GM18951 (cell line): ENCODE data around the gene CD8B2.
"Not testable (repeated sequence)": the region's sequence is repeated elsewhere in the genome, so short reads cannot be mapped to it uniquely, and the experiment has no call there.

Source experiments
- in situ Hi-C: fragments of 300-500 bp; cut with MboI; formaldehyde crosslinking; loops from one replicate; pipeline ENCODE4 v1.12.0; 2022; ENCODE audit warnings: low sequenced_read_pairs, mixed read lengths, inconsistent platforms; ENCODE audit not compliant: unreplicated experiment

CD8B2 gene

DNA sequence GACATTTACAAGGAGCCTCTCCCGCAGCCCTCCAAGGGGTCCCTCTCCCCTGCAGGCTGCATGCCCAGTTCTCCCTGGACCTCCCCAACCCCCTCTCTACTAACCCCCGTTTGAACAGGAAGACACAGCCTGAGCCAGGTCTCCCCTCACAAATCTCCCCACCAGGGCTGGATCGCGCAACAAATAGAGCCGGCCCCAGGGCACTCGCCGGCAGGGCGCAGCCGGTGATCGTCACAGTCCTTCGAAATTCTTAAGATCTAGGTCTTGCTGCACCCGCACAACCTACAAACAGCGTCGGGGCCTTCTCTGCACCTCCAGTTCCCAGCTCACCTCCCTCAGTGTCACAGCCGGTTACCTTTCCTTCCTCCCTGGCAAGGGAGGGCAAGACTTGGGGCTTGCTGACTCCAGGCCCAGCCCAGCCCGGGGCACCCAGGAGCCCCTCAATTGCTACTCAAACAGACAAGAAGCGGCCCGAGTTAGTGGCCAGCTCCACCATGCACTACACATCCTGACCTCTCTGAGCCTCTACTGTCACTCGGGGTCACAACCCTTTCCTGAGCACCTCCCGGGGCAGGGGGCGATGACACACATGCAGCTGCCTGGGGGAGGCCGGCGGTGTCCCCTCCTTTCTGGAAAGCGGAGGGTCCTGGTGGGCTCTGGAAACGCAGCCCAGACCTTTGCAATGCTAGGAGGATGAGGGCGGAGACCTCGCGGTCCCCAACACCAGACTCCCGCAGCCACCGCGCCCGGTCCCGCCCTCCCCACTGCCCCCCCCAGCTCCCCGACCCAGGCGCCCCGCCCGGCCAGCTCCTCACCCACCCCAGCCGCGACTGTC lies at the start of gene CD8B2:
Gene CD8B2 (plus strand): TSS at position 814 of the 835 bp plus-strand sequence. CDS start 63 bp downstream, outside the sequence.
- in situ Hi-C loops: not testable (repeated sequence)

GRCh38 chr2:106461882-106462281 lies 25.3 kb upstream of the CD8B2 start:
- in situ Hi-C loops: loop anchor here (25.0 kb wide), 1 partner anchor 350 kb away; no protein-coding TSS in a partner anchor

- in situ Hi-C loops: loop anchor here (25.0 kb wide), 1 partner anchor 355 kb away; no protein-coding TSS in a partner anchor
These were observed 19.6 kb upstream of the CD8B2 start for GRCh38 chr2:106467516-106467915.

DNA sequence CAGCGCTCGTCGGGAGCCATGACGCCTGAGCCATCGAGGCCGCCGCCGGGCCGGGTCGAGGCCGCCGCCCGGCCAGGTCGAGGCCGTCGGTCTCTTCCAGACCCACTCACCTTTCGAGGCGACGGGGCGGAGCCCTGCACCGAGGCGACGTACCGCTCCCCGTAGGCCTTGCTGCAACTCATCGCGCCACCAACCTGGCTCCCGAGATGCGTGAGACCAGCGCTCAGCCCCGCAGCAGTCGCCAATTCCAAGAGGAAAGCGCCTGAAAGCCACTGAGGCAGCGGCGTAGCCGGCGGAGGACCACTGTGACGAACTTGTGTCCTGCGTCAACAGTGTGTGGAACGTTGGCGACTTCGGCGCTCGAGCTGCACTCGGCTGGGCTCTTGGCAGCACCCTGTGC lies 19.1 kb upstream of the CD8B2 start, which contains the start of gene RGPD3:
Gene RGPD3 (minus strand): TSS at position 307 of the 400 bp plus-strand sequence. CDS start 125 bp downstream, at position 182.
- in situ Hi-C loops: loop anchor here (25.0 kb wide), 1 partner anchor 356 kb away; no protein-coding TSS in a partner anchor

GRCh38 chr2:106470658-106471057 lies 16.5 kb upstream of the CD8B2 start:
- in situ Hi-C loops: loop anchor here (25.0 kb wide), 1 partner anchor 358 kb away; no protein-coding TSS in a partner anchor

DNA sequence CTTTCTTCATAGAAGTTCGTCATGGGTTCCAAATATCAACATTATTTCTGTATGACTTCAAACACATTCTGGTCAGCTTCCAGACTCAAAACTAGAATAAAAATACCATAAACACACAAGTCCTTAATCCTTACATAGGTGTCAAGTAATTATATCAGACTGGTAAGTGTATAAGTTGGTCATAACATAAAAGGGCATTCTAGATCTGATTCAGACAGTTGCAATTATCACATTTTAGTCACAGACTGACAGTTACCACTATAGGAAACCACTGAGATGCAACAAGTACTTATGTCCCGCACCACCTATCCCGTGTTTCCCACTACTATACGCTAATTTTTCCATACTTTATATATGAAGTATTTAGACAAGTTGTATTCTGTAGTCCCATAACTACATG lies 9.5 kb upstream of the CD8B2 start:
- in situ Hi-C loops: not testable (repeated sequence)

DNA sequence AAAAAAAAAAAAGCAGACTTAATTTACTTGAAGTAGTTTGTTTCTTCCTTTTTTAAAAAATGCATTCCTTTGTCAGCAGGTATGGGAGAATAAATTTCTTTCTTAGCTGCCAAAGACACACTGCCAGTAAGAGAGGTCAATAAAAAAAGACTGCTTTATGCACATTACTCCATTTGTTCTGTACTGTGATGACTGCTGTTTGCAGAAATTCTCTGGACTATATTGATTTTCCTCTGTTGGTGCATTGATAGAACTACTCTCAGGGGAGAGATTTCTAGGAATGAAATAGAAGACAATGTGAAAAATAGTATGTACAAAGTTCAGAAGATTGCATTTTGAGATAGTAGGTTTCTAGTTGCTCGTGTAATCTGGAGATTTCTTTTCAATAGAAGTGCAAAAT lies 7.6 kb upstream of the CD8B2 start:
- in situ Hi-C loops: not testable (repeated sequence)

DNA sequence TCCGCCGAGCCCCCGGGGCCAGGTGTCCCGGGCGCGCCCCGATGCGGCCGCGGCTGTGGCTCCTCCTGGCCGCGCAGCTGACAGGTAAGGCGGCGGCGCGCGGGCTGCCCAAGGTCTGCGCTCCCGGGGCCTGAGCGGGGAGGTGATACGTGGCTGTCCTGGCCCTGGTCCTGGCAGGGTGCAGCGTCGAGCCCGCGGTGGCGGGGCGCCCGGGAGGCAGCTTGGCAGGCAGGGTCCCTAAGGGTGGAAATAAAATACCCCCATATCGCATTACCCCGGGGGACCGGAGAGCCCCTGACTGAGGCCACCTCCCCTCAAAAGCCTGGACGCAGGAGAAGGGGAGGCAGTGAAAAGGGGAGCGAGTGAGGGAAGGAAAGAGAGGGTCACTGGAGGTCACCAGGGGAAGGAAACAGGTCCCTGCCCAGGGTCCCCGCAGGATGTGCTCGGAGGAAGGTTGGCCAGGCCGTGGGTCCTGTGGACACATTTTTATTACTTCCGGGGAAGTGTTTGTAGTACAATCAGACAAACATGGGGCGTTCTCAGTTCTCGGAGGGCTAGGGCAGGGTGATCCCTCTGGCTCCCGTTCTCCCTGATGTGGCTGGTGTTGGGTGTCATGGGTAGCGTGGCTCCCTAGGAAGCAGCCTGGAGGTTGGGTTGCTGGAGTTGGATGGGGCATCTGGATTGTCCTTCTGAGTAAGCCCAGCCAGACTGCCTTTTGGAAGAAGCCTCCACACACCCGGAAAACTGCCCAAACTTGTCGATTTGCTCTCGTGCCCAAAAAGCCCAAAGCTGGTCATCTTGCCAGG lies 425 bp downstream of the CD8B2 start:
- in situ Hi-C loops: not testable (repeated sequence)

DNA sequence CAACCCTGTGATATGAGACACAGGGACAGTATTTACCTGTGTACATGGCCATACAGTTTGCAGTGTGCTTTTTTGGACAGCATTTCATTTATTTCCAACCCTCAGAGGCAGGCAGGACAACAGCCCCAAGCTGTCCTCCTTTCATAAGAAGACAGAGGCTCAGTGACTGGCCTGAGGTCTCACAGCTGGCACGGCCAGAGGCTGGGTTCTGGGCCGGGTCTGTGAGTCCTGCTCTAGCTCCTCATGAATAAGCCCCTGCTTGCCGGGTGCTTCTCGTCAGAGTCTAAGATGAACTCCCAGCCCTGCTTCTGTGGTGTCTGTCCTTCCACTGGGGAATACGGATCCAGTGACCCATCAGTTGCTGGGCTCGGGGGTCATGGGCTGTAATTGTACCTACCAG lies 2.5 kb downstream of the CD8B2 start:
- in situ Hi-C loops: not testable (repeated sequence)

- in situ Hi-C loops: not testable (repeated sequence)
These were observed 5.2 kb downstream of the CD8B2 start for GRCh38 chr2:106492399-106492798.

- in situ Hi-C loops: not testable (repeated sequence)
These were observed 5.7 kb downstream of the CD8B2 start for GRCh38 chr2:106492913-106493312.

DNA sequence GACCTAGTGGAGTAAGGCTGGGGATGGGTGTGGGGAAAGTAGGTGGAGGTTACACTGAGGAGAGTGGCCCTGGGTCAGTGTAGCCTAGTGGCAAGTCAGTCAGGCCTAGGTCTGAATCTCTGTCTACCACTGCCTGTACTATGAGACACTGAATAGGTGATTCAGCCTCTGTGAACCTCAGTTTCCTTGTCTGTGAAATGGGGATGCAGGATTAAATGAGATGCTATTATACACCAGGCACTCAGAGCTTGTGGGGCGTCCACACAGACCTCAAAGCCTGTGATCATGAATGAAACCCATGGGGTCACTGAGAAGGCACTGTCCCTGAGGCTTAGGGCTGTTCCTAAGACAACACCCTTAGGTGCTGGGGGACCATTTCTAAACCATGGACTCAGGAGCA lies 11.4 kb downstream of the CD8B2 start:
- in situ Hi-C loops: not testable (repeated sequence)

- in situ Hi-C loops: not testable (repeated sequence)
These were observed 13.2 kb downstream of the CD8B2 start for GRCh38 chr2:106500350-106500749.

DNA sequence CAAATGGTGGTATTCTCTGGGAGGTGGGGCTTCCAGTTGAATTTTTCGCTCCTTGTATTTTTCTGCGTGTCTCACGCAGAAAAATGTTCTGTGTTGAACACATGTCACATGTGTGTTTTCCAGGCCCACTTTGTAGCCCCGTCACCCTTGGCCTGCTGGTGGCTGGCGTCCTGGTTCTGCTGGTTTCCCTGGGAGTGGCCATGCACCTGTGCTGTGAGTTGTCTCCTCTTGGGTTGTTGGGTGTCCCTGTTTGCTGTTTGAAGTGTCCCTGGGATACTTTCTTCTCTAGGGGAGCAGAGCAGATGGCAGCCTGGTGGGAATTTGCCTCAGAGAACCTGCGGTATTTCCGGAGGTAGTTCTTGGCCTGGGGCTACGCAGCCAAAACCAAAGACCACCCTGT lies 15.2 kb downstream of the CD8B2 start:
- in situ Hi-C loops: not testable (repeated sequence)

- in situ Hi-C loops: not testable (repeated sequence)
These were observed 17.0 kb downstream of the CD8B2 start for GRCh38 chr2:106504192-106504591.

DNA sequence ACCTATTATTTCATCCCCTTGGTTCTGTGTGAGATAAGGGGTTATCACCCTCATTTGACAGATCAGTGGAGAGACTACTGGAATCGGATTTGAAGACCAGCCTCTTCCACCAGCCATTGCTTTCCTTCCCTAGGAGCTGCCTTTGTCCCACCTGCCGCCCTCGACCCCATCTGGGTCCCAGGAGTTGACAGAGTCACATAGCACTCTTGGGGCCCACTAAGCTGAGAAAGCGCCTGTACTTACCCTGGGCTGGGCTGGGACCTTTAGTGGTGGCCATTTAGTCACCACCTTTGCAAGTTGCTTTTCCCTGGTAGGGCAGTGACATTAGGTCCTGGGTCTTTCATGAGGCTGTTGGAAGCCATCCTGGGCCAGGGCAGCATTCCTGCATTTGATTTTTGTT lies 17.6 kb downstream of the CD8B2 start:
- in situ Hi-C loops: not testable (repeated sequence)

DNA sequence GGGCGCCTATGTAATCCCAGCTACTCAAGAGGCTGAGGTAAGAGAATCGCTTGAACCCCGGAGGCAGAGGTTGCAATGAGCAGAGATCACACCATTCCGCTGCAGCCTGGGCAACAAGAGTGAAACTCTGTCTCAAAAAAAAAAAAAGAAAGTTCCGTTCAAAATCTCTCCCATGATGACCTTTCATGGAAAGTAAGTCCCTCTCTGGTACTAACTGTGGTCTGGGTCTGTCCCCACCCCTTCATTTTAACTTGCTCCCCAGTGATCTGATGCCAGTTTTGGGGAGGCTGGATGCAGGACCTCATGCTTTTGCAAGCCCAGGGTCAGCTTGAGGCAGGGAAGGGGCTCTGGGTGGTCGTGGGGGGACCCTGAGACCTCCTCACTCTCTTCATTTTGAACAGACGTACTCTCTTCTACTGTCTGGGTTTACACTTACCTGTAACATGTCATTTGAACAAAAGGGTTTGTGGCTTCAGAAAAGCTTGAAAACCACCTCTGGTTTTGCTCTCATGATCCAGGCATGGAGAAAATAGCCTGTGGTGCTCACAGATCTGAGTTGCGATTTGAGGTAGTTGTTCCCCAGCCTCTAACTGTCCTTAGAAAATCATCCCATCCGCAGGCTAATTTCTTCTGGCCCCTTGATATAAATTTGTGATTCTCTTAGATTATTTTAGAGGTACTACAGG lies 19.0 kb downstream of the CD8B2 start:
- in situ Hi-C loops: not testable (repeated sequence)

DNA sequence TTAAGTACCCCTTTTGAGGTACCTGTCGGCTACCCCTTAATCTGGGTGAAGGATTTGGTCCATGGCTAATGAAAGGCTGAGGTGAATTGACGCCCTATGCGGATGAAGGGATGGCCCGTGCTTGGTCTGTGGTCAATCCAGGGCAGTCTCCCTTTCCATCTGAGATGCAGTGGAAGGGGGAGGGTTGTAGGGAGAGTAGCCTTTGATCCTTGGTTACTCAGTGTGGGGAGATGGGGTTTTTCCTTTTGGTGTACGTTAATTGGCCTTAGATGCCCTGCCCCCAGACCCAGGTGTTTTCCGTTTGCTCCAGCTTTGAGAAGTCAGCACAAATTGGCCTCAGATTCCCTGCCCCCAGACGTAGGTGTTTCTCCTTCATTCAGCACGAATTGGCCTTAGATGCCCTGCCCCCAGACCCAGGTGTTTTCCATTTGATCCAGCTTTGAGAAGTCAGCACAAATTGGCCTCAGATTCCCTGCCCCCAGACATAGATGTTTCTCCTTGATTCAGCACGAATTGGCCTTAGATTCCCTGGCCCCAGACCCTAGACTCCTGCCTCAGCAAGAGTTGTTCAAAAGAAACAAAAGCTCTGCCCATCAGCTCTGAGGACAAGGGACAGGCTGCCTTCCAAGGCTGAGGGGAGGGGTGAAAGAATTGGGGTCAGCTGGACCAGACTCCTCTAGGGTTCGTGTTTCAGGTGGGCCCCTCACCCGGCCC lies 21.7 kb downstream of the CD8B2 start:
- in situ Hi-C loops: not testable (repeated sequence)

- in situ Hi-C loops: not testable (repeated sequence)
These were observed 22.2 kb downstream of the CD8B2 start for GRCh38 chr2:106509374-106509770.
